ENCODE results near the gene MFAP5. TPM values are rescaled to one million over a fixed set of nuclear protein-coding genes. Genes with fewer than 3 reads are reported as not detected.

MFAP5 gene

Small RNA genes within 50 kb of the gene (small RNA-seq; reads per million reads assigned to genes)
- not detected for gene RF00564
